WTC11 (cell line): ENCODE measurements around the gene TMEM31.
"Not testable (repeated sequence)": the region's sequence is repeated elsewhere in the genome, so short reads cannot be mapped to it uniquely, and the experiment has no call there.

Experiments
- CTCF ChIP-seq: fragments of 200-600 bp; IDR thresholded peaks from 2 replicates; pipeline ENCODE4 v1.8.0; 2022; ENCODE audit warnings: antibody characterized with exemption
- E2F1 ChIP-seq: sonication (generic); formaldehyde crosslinking; IDR thresholded peaks from 2 replicates; pipeline ENCODE4 v1.8.0; 2022; ENCODE audit warnings: mild to moderate bottlenecking, missing genetic modification reagents
- NFE2L1 ChIP-seq: sonication (generic); formaldehyde crosslinking; IDR thresholded peaks from 2 replicates; pipeline ENCODE4 v1.8.1; 2023; ENCODE audit warnings: missing genetic modification reagents
- RELA ChIP-seq: sonication (generic); formaldehyde crosslinking; IDR thresholded peaks from 2 replicates; pipeline ENCODE4 v1.8.1; 2022; ENCODE audit warnings: missing genetic modification reagents, mild to moderate bottlenecking, borderline replicate concordance
- ZNF263 ChIP-seq: sonication (generic); formaldehyde crosslinking; IDR thresholded peaks from 2 replicates; pipeline ENCODE4 v1.8.1; 2022; ENCODE audit warnings: low read depth, mild to moderate bottlenecking, moderate library complexity, missing genetic modification reagents

- TF ChIP-seq CTCF; E2F1; NFE2L1; RELA (CRISPR knock-in tag); ZNF263 (CRISPR knock-in tag): not testable (repeated sequence)
Measured at GRCh38 chrX:103763541-103763940, 52.8 kb downstream of the TMEM31 start.
